ENCODE results near the gene NDEL1. TPM values are rescaled to one million over a fixed set of nuclear protein-coding genes. Genes with fewer than 3 reads are reported as not detected.

Gene NDEL1, protein sequence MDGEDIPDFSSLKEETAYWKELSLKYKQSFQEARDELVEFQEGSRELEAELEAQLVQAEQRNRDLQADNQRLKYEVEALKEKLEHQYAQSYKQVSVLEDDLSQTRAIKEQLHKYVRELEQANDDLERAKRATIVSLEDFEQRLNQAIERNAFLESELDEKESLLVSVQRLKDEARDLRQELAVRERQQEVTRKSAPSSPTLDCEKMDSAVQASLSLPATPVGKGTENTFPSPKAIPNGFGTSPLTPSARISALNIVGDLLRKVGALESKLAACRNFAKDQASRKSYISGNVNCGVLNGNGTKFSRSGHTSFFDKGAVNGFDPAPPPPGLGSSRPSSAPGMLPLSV
- total RNA-seq (100 to 1,000 TPM in 2 of 5 donors, 10 to 100 TPM in 3; 83.4 to 241 (median 99.0) TPM), total RNA-seq (55.3 to 231 (median 93.5) reads per million in 29 experiments)
- 95.5 TPM for total RNA-seq (2013)

DNA sequence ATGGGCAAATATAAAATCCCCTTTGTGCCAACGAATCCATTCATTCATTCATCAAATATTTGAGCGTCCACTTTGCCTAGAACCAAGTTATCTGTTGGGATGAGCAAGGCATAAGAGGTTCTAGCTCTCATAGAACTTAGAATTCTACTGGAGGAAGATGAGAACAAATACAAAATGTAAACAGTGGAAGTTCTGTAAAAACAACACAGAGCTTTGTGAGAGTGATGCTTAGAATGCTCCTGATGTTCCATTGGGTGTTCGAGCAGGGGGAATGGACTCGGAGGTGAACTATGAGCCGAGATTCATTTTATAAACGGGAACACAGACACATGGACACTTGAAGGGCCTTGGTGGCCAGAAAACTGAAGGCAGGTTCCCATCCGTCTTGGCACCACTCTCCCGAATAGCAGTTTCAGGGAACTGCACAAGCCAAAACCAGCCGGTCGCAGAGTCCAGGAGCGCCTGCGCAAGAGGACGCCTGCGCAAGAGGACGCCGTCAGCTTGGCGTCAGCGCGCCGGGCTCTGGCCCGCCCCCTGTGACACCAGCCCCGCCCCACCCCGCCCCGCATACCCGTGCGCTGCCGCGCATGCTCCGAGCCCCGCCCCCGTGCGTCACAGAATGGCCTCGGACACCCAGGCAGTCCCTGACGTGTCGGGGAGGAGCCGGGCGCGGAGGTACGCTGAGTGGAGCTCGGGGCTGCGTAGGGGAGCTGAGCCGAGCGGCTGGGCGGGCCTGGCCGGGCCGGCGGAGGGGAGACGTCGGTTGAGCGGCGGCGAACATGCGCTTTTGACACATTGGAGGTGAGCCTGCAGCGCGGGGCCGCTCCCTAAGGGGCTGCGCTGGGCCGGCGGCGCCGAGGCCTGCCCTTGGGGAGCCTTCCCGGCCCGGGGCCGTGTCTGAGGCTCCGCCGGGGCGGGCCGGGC, at the start of gene NDEL1:
NDEL1 (plus strand) TSS at position 640 of the 924 bp plus-strand sequence. CDS start 8,388 bp downstream, outside the sequence.
- H3K36me3 ChIP-seq (ENCODE audit: control insufficient read depth in 2 of 2, extremely low read depth in 1 of 2, insufficient read depth in 1 of 2, low read length in 1 of 2): peaks cover 0 to 15% of the 10 kb centered on the region in 2 donors
- peak within 1 kb of the TSS; percentile 94 for H3K27ac ChIP-seq (ENCODE audit: low read length)
- Mint-ChIP-seq H3K4me1 (peaks cover 41 to 44% (median 41%) of the 10 kb centered on the region in 3 donors), H3K27me3 (no peaks in the 10 kb centered on the region), H3K27ac (peak within 1 kb of the TSS; percentile 94 to 98), H3K9me3 (no peaks in the 10 kb centered on the region), H3K4me3 (peak within 1 kb of the TSS; percentile 93 to 98 (median 96)), H3K36me3 (no peaks in the 10 kb centered on the region)
- H3K4me1 ChIP-seq (ENCODE audit: control insufficient read depth in 1 of 2, extremely low read depth in 1 of 2, insufficient read depth in 2 of 2, low read length in 2 of 2): peaks cover 14 to 25% of the 10 kb centered on the region in 2 experiments
- H3K27me3 ChIP-seq (replicated peaks in 1 of 2; ENCODE audit: control insufficient read depth in 2 of 2, extremely low read depth in 1 of 2, insufficient read depth in 2 of 2, low read length in 1 of 2): no peaks in the 10 kb centered on the region
- peak within 1 kb of the TSS; percentile 78 to 98 for H3K4me3 ChIP-seq (ENCODE audit: control insufficient read depth in 1 of 2, extremely low read depth in 1 of 2, low read length in 1 of 2)
- 0% methylated on average over 64 of the region's 68 CpGs for WGBS (ENCODE audit: insufficient coverage)
- ChIA-PET POLR2A (interaction anchor here in 1 of 2 donors (0.6 to 0.7 kb wide), 2 partner anchors 48 to 141 kb away, joined by 3 to 7 read pairs; no protein-coding TSS in a partner anchor), CTCF (interaction anchor here in 1 of 2 donors (0.6 to 1.6 kb wide), 7 partner anchors 25 to 316 kb away, joined by 3 to 8 read pairs (median 3); no protein-coding TSS in a partner anchor)
- H3K9me3 ChIP-seq: no peaks in the 10 kb centered on the region
- peak; percentile 95 to 96 (median 95) for ATAC-seq (replicated peaks in 1 of 4)
- peak; percentile 97 to 100 (median 99) for DNase-seq

DNA sequence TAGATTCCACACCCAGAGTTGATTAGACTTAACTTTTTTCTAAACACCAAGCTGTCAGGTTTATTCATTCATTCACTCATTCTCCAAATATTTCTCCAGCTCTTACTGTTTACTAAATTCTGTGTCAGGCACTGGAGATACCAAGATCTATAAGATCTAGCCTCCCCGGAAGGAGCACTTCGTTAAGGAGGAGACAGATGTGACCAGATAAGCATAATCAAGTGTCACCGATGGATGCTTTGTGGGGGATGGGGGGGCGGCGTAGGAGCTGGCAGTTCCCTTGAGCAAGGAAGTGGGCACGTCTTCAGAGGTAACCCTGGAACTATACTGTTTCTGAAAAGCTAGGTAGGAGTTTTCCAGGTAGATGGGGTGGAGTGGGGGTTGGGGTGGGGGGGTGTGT, 48.8 kb upstream of the NDEL1 start:
- no peak for ATAC-seq (replicated peaks in 1 of 4)
- no peak for DNase-seq
- H3K27ac ChIP-seq (ENCODE audit: low read length): no peak overlapping the region
- 85% methylated on average over 6 of the region's 6 CpGs for WGBS (ENCODE audit: insufficient coverage)
- Mint-ChIP-seq H3K36me3 (peaks cover 10% of the 10 kb centered on the region), H3K4me3 (no peak overlapping the region), H3K4me1 (peaks cover 37 to 47% (median 39%) of the 10 kb centered on the region in 3 donors), H3K27me3 (no peaks in the 10 kb centered on the region), H3K9me3 (no peaks in the 10 kb centered on the region), H3K27ac (peak overlapping the region in 1 of 2 donors; percentile 5)
- ChIA-PET CTCF (interaction anchor here in 1 of 2 donors (0.5 to 0.7 kb wide), 4 partner anchors 10 to 99 kb away, joined by 3 read pairs; partner anchors contain the start of gene KRABD2), POLR2A (interaction anchor here (0.7 kb wide), 2 partner anchors 49 to 58 kb away, joined by 3 read pairs; partner anchors contain the start of gene NDEL1 (in 1 of the 2))
- no peaks in the 10 kb centered on the region for H3K9me3 ChIP-seq
- no peak overlapping the region for H3K4me3 ChIP-seq (ENCODE audit: control insufficient read depth in 1 of 2, extremely low read depth in 1 of 2, low read length in 1 of 2)
- no peaks in the 10 kb centered on the region for H3K27me3 ChIP-seq (replicated peaks in 1 of 2; ENCODE audit: control insufficient read depth in 2 of 2, extremely low read depth in 1 of 2, insufficient read depth in 2 of 2, low read length in 1 of 2)
- H3K4me1 ChIP-seq (ENCODE audit: control insufficient read depth in 1 of 2, extremely low read depth in 1 of 2, insufficient read depth in 2 of 2, low read length in 2 of 2): peaks cover 5 to 51% of the 10 kb centered on the region in 2 experiments
- H3K36me3 ChIP-seq (ENCODE audit: control insufficient read depth in 2 of 2, extremely low read depth in 1 of 2, insufficient read depth in 1 of 2, low read length in 1 of 2): no peaks in the 10 kb centered on the region

DNA sequence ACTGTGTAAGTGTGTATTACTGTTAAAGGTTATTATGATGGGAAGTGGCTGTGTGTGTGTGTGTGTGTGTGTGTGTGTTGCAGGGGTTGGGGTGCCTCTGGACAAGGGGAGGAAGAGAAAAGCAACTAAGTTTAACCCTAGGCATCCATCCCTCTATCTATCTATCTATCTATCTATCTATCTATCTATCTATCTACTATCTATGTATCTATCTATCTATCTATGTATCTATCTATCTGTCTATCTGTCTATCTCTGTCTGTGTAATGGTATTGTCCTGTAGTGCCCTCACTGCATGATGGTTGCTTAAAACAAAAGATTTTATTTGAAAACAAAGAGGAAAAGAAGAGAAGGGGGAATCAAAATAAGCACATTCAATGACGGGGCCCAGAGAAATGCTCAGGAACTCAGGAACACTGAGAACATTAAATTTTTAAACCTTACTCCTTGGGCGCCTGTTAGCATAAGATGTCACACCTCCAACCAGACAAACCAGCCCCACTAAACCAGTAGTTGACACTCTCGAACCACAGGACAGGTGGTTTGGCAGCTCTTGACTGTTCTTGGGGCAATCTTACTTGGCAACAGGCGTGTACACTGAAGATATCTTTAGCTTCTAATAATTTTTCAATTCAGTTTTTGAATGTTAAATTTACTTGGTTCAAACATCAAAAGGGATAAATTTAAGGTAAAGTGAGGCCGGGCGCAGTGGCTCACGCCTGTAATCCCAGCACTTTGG, 47.6 kb upstream of the NDEL1 start:
- no peak for ATAC-seq (replicated peaks in 1 of 4)
- Mint-ChIP-seq H3K9me3 (no peaks in the 10 kb centered on the region), H3K4me1 (peaks cover 25 to 35% (median 32%) of the 10 kb centered on the region in 3 donors), H3K4me3 (peak overlapping the region in 1 of 3 donors; percentile 21), H3K27me3 (no peaks in the 10 kb centered on the region), H3K36me3 (peaks cover under 1% of the 10 kb centered on the region), H3K27ac (peak overlapping the region in 1 of 2 donors; percentile 16)
- DNase-seq: peak in 18 of 35 experiments; percentile 16 to 71 (median 31)
- Histone ChIP-seq H3K27me3 (replicated peaks in 1 of 2; ENCODE audit: control insufficient read depth in 2 of 2, extremely low read depth in 1 of 2, insufficient read depth in 2 of 2, low read length in 1 of 2) (no peaks in the 10 kb centered on the region), H3K9me3 (no peaks in the 10 kb centered on the region), H3K4me3 (ENCODE audit: control insufficient read depth in 1 of 2, extremely low read depth in 1 of 2, low read length in 1 of 2) (no peak overlapping the region), H3K4me1 (ENCODE audit: control insufficient read depth in 1 of 2, extremely low read depth in 1 of 2, insufficient read depth in 2 of 2, low read length in 2 of 2) (peaks cover 0 to 55% of the 10 kb centered on the region in 2 experiments), H3K36me3 (ENCODE audit: control insufficient read depth in 2 of 2, extremely low read depth in 1 of 2, insufficient read depth in 1 of 2, low read length in 1 of 2) (no peaks in the 10 kb centered on the region), H3K27ac (ENCODE audit: low read length) (peak overlapping the region; percentile 34)
- ChIA-PET CTCF (interaction anchor here (0.6 to 0.8 kb wide), 2 partner anchors 11 to 141 kb away, joined by 3 to 5 read pairs; partner anchors contain the start of gene KRABD2 (in 1 of the 2)), POLR2A (interaction anchor here in 1 of 2 donors (0.6 kb wide), 1 partner anchor 51 kb away, joined by 4 read pairs; no protein-coding TSS in a partner anchor)
- WGBS (ENCODE audit: insufficient coverage): 22% methylated on average over 1 of the region's 7 CpGs

DNA sequence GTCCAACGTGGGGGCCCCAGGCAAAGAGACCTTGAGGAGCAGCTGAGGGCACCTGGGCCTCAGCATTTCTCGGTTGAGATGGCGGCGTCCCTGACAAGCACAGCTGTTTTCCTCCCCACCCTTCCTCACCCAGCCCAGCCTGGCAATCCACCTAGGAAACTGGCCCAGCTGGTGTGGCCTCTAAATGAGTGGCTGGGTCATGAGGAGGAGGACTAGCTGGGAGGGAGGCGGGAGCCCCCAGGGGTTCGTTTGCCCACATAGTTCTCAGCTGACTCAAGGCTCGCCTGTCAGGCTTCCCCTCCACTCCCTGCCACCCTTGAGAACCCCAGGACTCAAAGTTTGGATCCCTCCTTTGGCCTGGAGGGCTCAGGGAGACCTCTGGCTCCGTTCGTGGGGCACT, 44.0 kb upstream of the NDEL1 start:
- CTCF ChIA-PET: interaction anchor here in 1 of 2 donors (1.0 kb wide), 1 partner anchor 47 kb away, joined by 4 read pairs; no protein-coding TSS in a partner anchor
- H3K27ac Mint-ChIP-seq: no peak overlapping the region
- 30% methylated on average over 2 of the region's 9 CpGs for WGBS (ENCODE audit: insufficient coverage)

DNA sequence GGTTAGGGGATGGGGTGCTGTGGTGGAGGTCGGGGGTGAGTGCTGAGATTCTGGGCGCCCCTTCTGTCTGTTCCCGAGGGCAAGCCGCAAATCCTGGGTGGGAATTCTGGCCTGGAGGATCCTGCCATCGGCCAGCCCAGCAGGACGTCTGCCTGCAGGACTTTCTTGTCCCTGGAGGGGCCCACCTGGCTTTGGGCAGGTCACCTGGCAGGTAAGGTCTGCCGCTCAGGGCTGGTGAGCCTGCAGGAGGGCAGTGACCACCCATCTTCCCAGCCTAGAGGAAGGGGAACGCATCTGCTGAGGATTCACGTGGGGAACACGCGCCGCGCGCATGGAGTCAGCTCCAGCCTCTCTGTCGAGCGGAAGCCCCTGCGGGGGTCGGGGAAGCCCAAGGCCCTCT, 43.4 kb upstream of the NDEL1 start:
- ChIA-PET CTCF (interaction anchor here in 1 of 2 donors (1.0 kb wide), 1 partner anchor 47 kb away, joined by 4 read pairs; no protein-coding TSS in a partner anchor), POLR2A (no interaction called here)
- ATAC-seq (replicated peaks in 1 of 4) (no peak), DNase-seq (no peak)
- Histone ChIP-seq H3K27me3 (replicated peaks in 1 of 2; ENCODE audit: control insufficient read depth in 2 of 2, extremely low read depth in 1 of 2, insufficient read depth in 2 of 2, low read length in 1 of 2) (peaks cover 0 to 7% of the 10 kb centered on the region in 2 experiments), H3K36me3 (ENCODE audit: control insufficient read depth in 2 of 2, extremely low read depth in 1 of 2, insufficient read depth in 1 of 2, low read length in 1 of 2) (no peaks in the 10 kb centered on the region), H3K4me3 (ENCODE audit: control insufficient read depth in 1 of 2, extremely low read depth in 1 of 2, low read length in 1 of 2) (no peak overlapping the region), H3K4me1 (ENCODE audit: control insufficient read depth in 1 of 2, extremely low read depth in 1 of 2, insufficient read depth in 2 of 2, low read length in 2 of 2) (peaks cover 6 to 44% of the 10 kb centered on the region in 2 experiments), H3K9me3 (no peaks in the 10 kb centered on the region), H3K27ac (ENCODE audit: low read length) (no peak overlapping the region)
- no peak overlapping the region for H3K4me3 Mint-ChIP-seq
- 97% methylated on average over 12 of the region's 18 CpGs for WGBS (ENCODE audit: insufficient coverage)
- H3K27ac Mint-ChIP-seq: no peak overlapping the region
- H3K36me3 Mint-ChIP-seq: no peaks in the 10 kb centered on the region
- H3K9me3 Mint-ChIP-seq: no peaks in the 10 kb centered on the region
- peaks cover 20 to 26% (median 23%) of the 10 kb centered on the region in 3 donors for H3K4me1 Mint-ChIP-seq
- H3K27me3 Mint-ChIP-seq: peaks cover 0 to 4% of the 10 kb centered on the region in 2 donors

More for the DNA sequence above, 44.0 kb upstream of the NDEL1 start:
- Histone ChIP-seq H3K27ac (ENCODE audit: low read length) (no peak overlapping the region), H3K27me3 (replicated peaks in 1 of 2; ENCODE audit: control insufficient read depth in 2 of 2, extremely low read depth in 1 of 2, insufficient read depth in 2 of 2, low read length in 1 of 2) (peaks cover 0 to 4% of the 10 kb centered on the region in 2 experiments), H3K4me3 (ENCODE audit: control insufficient read depth in 1 of 2, extremely low read depth in 1 of 2, low read length in 1 of 2) (no peak overlapping the region), H3K4me1 (ENCODE audit: control insufficient read depth in 1 of 2, extremely low read depth in 1 of 2, insufficient read depth in 2 of 2, low read length in 2 of 2) (peaks cover 6 to 49% of the 10 kb centered on the region in 2 experiments), H3K36me3 (ENCODE audit: control insufficient read depth in 2 of 2, extremely low read depth in 1 of 2, insufficient read depth in 1 of 2, low read length in 1 of 2) (no peaks in the 10 kb centered on the region), H3K9me3 (no peaks in the 10 kb centered on the region)
- Mint-ChIP-seq H3K36me3 (no peaks in the 10 kb centered on the region), H3K4me3 (no peak overlapping the region), H3K4me1 (peaks cover 21 to 28% (median 23%) of the 10 kb centered on the region in 3 donors), H3K27me3 (peaks cover 0 to 4% of the 10 kb centered on the region in 2 donors), H3K9me3 (no peaks in the 10 kb centered on the region)
- no peak for ATAC-seq (replicated peaks in 1 of 4)
- DNase-seq: no peak
- POLR2A ChIA-PET: interaction anchor here in 1 of 2 donors (0.5 kb wide), 1 partner anchor 1173 kb away, joined by 10 read pairs; no protein-coding TSS in a partner anchor

All from T-cell (primary cell).